ENCODE results near the gene SLCO2B1.

SLCO2B1 gene

DNA sequence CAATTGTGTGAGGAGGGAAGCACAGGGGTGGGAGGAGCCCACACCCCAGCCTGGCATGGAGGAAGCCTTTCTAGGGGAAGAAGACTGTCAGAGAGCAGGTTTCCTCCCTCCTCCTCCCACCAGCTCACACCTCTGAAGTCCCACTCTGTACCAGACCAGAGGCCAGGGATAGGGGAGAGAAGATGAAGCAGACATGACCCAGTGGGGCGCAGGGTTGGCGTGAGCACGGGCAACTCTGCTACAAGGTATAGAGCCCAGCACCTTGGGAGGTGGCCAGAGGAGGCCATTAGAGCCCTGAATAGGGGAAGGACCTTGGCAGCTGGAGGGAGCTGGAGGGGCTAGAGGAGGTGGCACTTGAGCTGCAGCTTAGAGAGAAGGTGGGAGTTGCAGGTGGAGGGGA is 15.9 kb downstream of the SLCO2B1 start:
- no peak for DNase-seq
- H3K9ac ChIP-seq (ENCODE audit: low read depth, low read length), result no peak overlapping the region
- no peaks in the 10 kb centered on the region for H3K36me3 ChIP-seq (ENCODE audit: insufficient read depth, low read length)
- H2AFZ ChIP-seq (ENCODE audit: low read depth, low read length), result no peak overlapping the region
- H3K4me2 ChIP-seq (ENCODE audit: insufficient read depth, low read length), result no peak overlapping the region
- no peak overlapping the region for H3K4me3 ChIP-seq (ENCODE audit: low read depth in 1 of 2, low read length in 2 of 2)
- no peak overlapping the region for H3K27ac ChIP-seq (ENCODE audit: low read length)
- no peaks in the 10 kb centered on the region for H3K79me2 ChIP-seq (ENCODE audit: insufficient read depth, low read length)
- no peaks in the 10 kb centered on the region for H3K4me1 ChIP-seq (ENCODE audit: insufficient read depth, low read length)
- H3K27me3 ChIP-seq (ENCODE audit: insufficient read depth, low read length, poor library complexity), result peaks cover 3% of the 10 kb centered on the region
- peaks cover 3% of the 10 kb centered on the region; the same call in 1 of the 2 replicates for H4K20me1 ChIP-seq (ENCODE audit: insufficient read depth, low read length)
- no peak for ATAC-seq (ENCODE audit: insufficient read depth, low read depth)
- TF ChIP-seq EZH2 (IDR thresholded peaks at IDR 0.05; ENCODE audit: borderline replicate concordance, low read depth, low read length, severe bottlenecking), result no peak
- TF ChIP-seq, protein P1, sequence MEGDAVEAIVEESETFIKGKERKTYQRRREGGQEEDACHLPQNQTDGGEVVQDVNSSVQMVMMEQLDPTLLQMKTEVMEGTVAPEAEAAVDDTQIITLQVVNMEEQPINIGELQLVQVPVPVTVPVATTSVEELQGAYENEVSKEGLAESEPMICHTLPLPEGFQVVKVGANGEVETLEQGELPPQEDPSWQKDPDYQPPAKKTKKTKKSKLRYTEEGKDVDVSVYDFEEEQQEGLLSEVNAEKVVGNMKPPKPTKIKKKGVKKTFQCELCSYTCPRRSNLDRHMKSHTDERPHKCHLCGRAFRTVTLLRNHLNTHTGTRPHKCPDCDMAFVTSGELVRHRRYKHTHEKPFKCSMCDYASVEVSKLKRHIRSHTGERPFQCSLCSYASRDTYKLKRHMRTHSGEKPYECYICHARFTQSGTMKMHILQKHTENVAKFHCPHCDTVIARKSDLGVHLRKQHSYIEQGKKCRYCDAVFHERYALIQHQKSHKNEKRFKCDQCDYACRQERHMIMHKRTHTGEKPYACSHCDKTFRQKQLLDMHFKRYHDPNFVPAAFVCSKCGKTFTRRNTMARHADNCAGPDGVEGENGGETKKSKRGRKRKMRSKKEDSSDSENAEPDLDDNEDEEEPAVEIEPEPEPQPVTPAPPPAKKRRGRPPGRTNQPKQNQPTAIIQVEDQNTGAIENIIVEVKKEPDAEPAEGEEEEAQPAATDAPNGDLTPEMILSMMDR (IDR thresholded peaks at IDR 0.05; ENCODE audit: borderline replicate concordance, extremely low read depth, low read length, poor library complexity, severe bottlenecking), result no peak
- no peaks in the 10 kb centered on the region for H3K9me3 ChIP-seq (ENCODE audit: insufficient read depth, low read length, severe bottlenecking)

DNA sequence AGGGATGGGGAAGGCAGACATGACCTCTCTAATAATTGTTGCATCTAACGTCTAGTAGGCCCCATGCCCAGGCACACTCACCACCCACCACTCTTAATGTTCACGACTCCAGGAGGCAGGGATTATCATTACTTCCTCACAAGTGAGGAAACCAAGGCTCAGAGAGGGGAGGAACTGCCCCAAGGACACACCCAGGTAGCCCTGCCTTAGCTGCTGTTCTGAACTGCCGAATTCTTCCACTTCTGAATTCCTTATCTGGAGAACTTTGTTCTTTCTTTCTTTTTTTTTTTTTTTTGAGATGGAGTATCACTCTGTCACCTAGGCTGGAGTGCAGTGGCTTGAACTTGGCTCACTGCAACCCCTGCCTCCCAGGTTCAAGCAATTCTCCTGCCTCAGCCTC is 16.7 kb downstream of the SLCO2B1 start:
- Histone ChIP-seq H3K9me3 (ENCODE audit: insufficient read depth, low read length, severe bottlenecking) (no peaks in the 10 kb centered on the region), H2AFZ (ENCODE audit: low read depth, low read length) (no peak overlapping the region), H3K27me3 (ENCODE audit: insufficient read depth, low read length, poor library complexity) (peaks cover 3% of the 10 kb centered on the region), H3K79me2 (ENCODE audit: insufficient read depth, low read length) (no peaks in the 10 kb centered on the region), H3K36me3 (ENCODE audit: insufficient read depth, low read length) (no peaks in the 10 kb centered on the region), H4K20me1 (ENCODE audit: insufficient read depth, low read length) (peaks cover 3% of the 10 kb centered on the region; the same call in 1 of the 2 replicates), H3K27ac (ENCODE audit: low read length) (no peak overlapping the region), H3K4me1 (ENCODE audit: insufficient read depth, low read length) (no peaks in the 10 kb centered on the region), H3K9ac (ENCODE audit: low read depth, low read length) (no peak overlapping the region), H3K4me2 (ENCODE audit: insufficient read depth, low read length) (no peak overlapping the region), H3K4me3 (ENCODE audit: low read depth in 1 of 2, low read length in 2 of 2) (no peak overlapping the region)
- ATAC-seq (ENCODE audit: insufficient read depth, low read depth) (no peak), DNase-seq (no peak)
- no peak for TF ChIP-seq EZH2 (IDR thresholded peaks at IDR 0.05; ENCODE audit: borderline replicate concordance, low read depth, low read length, severe bottlenecking)
- TF ChIP-seq, protein P1 (IDR thresholded peaks at IDR 0.05; ENCODE audit: borderline replicate concordance, extremely low read depth, low read length, poor library complexity, severe bottlenecking), result no peak

DNA sequence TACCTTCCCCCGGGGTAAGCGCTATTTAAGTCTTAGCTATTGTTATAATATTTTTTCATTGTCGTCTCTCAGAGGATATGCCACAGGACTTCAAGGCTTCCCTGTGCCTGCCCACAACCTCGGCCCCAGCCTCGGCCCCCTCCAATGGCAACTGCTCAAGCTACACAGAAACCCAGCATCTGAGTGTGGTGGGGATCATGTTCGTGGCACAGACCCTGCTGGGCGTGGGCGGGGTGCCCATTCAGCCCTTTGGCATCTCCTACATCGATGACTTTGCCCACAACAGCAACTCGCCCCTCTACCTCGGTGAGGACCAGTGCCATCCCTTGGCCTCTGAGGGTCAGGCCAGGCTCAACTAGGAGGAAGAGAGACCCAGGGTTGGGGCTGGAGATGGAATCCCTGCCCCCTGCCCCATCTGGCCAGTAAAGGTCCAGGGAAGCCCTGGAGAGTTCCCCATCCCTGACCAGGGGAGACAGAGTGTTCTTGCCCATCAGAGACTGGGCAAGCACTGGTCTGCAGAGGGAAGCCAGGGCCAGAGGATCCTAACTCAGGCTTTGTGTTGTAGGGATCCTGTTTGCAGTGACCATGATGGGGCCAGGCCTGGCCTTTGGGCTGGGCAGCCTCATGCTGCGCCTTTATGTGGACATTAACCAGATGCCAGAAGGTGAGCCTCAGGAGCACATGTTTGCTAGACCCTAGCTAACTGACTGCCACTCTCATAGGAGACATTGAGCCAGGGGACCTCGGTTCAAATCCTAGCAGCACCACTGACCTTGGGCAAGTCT is 18.4 kb downstream of the SLCO2B1 start:
- Histone ChIP-seq H3K4me3 (ENCODE audit: low read depth in 1 of 2, low read length in 2 of 2) (no peak overlapping the region), H4K20me1 (ENCODE audit: insufficient read depth, low read length) (peaks cover 3% of the 10 kb centered on the region; the same call in 1 of the 2 replicates), H3K4me2 (ENCODE audit: insufficient read depth, low read length) (no peak overlapping the region), H3K27ac (ENCODE audit: low read length) (no peak overlapping the region), H3K36me3 (ENCODE audit: insufficient read depth, low read length) (no peaks in the 10 kb centered on the region), H2AFZ (ENCODE audit: low read depth, low read length) (no peak overlapping the region), H3K4me1 (ENCODE audit: insufficient read depth, low read length) (peaks cover 1% of the 10 kb centered on the region), H3K9ac (ENCODE audit: low read depth, low read length) (no peak overlapping the region), H3K9me3 (ENCODE audit: insufficient read depth, low read length, severe bottlenecking) (no peaks in the 10 kb centered on the region), H3K79me2 (ENCODE audit: insufficient read depth, low read length) (no peaks in the 10 kb centered on the region), H3K27me3 (ENCODE audit: insufficient read depth, low read length, poor library complexity) (peaks cover 3% of the 10 kb centered on the region)
- TF ChIP-seq EZH2 (IDR thresholded peaks at IDR 0.05; ENCODE audit: borderline replicate concordance, low read depth, low read length, severe bottlenecking), result no peak
- TF ChIP-seq, protein P1 (IDR thresholded peaks at IDR 0.05; ENCODE audit: borderline replicate concordance, extremely low read depth, low read length, poor library complexity, severe bottlenecking), result no peak
- no peak for DNase-seq
- ATAC-seq (ENCODE audit: insufficient read depth, low read depth), result no peak
